OCI-LY7 (cell line): ENCODE results near the gene LYVE1. TPM values are rescaled to one million over a fixed set of nuclear protein-coding genes. Genes with fewer than 3 reads are reported as not detected.

ENCODE experiments used
- BruUV-seq: library from RNA; stranded (reverse); fragments of 400-500 nt; replicated peaks from 2 replicates; lab custom pipeline; 2021; lab: Mats Ljungman, UMichigan
- CTCF ChIA-PET: fragments of 300-600 bp; sonication (Branson Sonifier 250); formaldehyde crosslinking; loops from one replicate; lab custom pipeline; 2022; ENCODE audit warnings: antibody characterized with exemption; ENCODE audit not compliant: unreplicated experiment; lab: Charles Lee
- POLR2A ChIA-PET: fragments of 300-600 bp; sonication (Branson Sonifier 250); formaldehyde crosslinking; loops from one replicate; lab custom pipeline; 2022; ENCODE audit warnings: antibody characterized with exemption; lab: Charles Lee
- DNase-seq: peaks from one replicate; pipeline ENCODE4 v3.0.0-alpha.2; 2015; ENCODE audit warnings: low spot score
- H2AFZ ChIP-seq: fragments of 200-600 bp; sonication (generic), shearing (Covaris generic); 2 replicates; pipeline ENCODE4 v1.6.1; 2014; ENCODE audit warnings: mild to moderate bottlenecking, antibody characterized with exemption, low read length, moderate library complexity
- H3K27ac ChIP-seq: fragments of 200-600 bp; sonication (generic); 2 replicates; pipeline ENCODE4 v1.5.1; 2014; ENCODE audit warnings: mixed run types, low read depth, mild to moderate bottlenecking, moderate library complexity, low read length, inconsistent platforms; ENCODE audit not compliant: poor library complexity, severe bottlenecking
- H3K36me3 ChIP-seq: fragments of 200-600 bp; sonication (generic); 2 replicates; pipeline ENCODE4 v1.6.1; 2014; ENCODE audit warnings: mild to moderate bottlenecking, antibody characterized with exemption, low read length, moderate library complexity, mixed read lengths; ENCODE audit not compliant: insufficient read depth
- H3K4me1 ChIP-seq: fragments of 200-600 bp; sonication (generic); 2 replicates; pipeline ENCODE4 v1.5.1; 2014; ENCODE audit warnings: mild to moderate bottlenecking, low read length; ENCODE audit not compliant: insufficient read depth, poor library complexity, severe bottlenecking
- H3K4me2 ChIP-seq: fragments of 200-600 bp; sonication (generic); 2 replicates; pipeline ENCODE4 v1.6.1; 2014; ENCODE audit warnings: mild to moderate bottlenecking, low read length
- H3K4me3 ChIP-seq: fragments of 200-600 bp; sonication (generic); 2 replicates; pipeline ENCODE4 v1.5.1; 2014; ENCODE audit warnings: mild to moderate bottlenecking, low read depth, low read length; ENCODE audit not compliant: poor library complexity, severe bottlenecking
- H3K79me2 ChIP-seq: fragments of 200-600 bp; sonication (generic); 2 replicates; pipeline ENCODE4 v1.6.1; 2016; ENCODE audit warnings: low read depth, mild to moderate bottlenecking, low read length, moderate library complexity, mixed read lengths; ENCODE audit not compliant: insufficient read depth
- H3K9me2 ChIP-seq: fragments of 200-600 bp; sonication (generic); 2 replicates; pipeline ENCODE4 v1.6.1; 2016; ENCODE audit warnings: mild to moderate bottlenecking, low read length, mixed read lengths; ENCODE audit not compliant: insufficient read depth
- H3K9me3 ChIP-seq: fragments of 200-600 bp; sonication (generic); 2 replicates; pipeline ENCODE4 v1.6.1; 2014; ENCODE audit warnings: mild to moderate bottlenecking, mixed run types, low read length, mixed read lengths
- H4K20me1 ChIP-seq: fragments of 200-600 bp; sonication (generic); 2 replicates; pipeline ENCODE4 v1.6.1; 2014; ENCODE audit warnings: mild to moderate bottlenecking, antibody characterized with exemption, low read length, moderate library complexity, mixed read lengths; ENCODE audit not compliant: insufficient read depth
- EZH2phosphoT487 ChIP-seq: fragments of 200-600 bp; sonication (generic); IDR thresholded peaks from 2 replicates; pipeline ENCODE4 v1.6.1; 2018; ENCODE audit warnings: low read depth, borderline replicate concordance, mild to moderate bottlenecking, mixed run types, antibody characterized with exemption, low read length, moderate library complexity, mixed read lengths
- intact Hi-C: fragments of 100-400 bp; cut with micrococcal nuclease; formaldehyde crosslinking; loops from one replicate; pipeline ENCODE4 v1.10.0; 2022; ENCODE audit not compliant: unreplicated experiment
- total RNA-seq, 2 experiments: library from RNA; depleted of rRNA in 1 of 2; stranded (reverse); fragments of >200 nt in 1 of 2; shearing (Covaris generic) in 1 of 2; gene quantifications; 2 replicates each; pipeline ENCODE4 v1.2.3, GENCODE V29; 2014 to 2022
- TF ChIP-seq, protein P1 (sequence below): fragments of 200-600 bp; sonication (generic); conservative IDR thresholded peaks from 2 replicates; pipeline ENCODE4 v1.5.1; 2014; ENCODE audit warnings: mild to moderate bottlenecking, antibody characterized with exemption, low read length, moderate library complexity, mixed read lengths

Gene LYVE1
- total RNA-seq, 2 experiments from 2014 or later: not detected

DNA sequence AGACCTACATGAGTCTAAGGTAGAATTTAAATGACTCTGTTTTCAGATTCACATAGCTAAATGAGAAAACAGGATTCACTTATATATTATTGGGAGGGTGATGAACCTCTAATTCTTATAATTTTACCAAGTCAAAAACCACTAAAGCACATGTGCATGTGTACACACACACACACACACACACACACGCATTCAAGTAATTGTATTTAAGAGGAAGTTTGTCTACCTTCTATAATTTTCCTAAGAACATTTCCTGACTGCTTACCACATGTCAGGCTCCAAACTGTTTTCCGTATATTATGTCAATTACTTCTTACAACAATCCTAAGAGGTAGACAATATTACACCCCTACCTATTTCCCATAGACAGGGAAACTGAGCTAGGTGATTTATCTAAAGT lies 34.1 kb downstream of the LYVE1 start:
- H3K27ac ChIP-seq: no peak overlapping the region
- DNase-seq: no peak
- H3K4me3 ChIP-seq: no peak overlapping the region
- intact Hi-C loops: no loop called here
- H3K36me3 ChIP-seq: peaks cover 13% of the 10 kb centered on the region; the same call in 1 of the 2 replicates
- H3K9me2 ChIP-seq: no peaks in the 10 kb centered on the region
- H2AFZ ChIP-seq: no peak overlapping the region
- no peaks in the 10 kb centered on the region for H3K9me3 ChIP-seq
- H4K20me1 ChIP-seq: no peaks in the 10 kb centered on the region
- no peak overlapping the region for H3K4me2 ChIP-seq
- TF ChIP-seq EZH2phosphoT487: no peak
- TF ChIP-seq, protein P1, sequence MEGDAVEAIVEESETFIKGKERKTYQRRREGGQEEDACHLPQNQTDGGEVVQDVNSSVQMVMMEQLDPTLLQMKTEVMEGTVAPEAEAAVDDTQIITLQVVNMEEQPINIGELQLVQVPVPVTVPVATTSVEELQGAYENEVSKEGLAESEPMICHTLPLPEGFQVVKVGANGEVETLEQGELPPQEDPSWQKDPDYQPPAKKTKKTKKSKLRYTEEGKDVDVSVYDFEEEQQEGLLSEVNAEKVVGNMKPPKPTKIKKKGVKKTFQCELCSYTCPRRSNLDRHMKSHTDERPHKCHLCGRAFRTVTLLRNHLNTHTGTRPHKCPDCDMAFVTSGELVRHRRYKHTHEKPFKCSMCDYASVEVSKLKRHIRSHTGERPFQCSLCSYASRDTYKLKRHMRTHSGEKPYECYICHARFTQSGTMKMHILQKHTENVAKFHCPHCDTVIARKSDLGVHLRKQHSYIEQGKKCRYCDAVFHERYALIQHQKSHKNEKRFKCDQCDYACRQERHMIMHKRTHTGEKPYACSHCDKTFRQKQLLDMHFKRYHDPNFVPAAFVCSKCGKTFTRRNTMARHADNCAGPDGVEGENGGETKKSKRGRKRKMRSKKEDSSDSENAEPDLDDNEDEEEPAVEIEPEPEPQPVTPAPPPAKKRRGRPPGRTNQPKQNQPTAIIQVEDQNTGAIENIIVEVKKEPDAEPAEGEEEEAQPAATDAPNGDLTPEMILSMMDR: no peak
- POLR2A ChIA-PET: interaction anchor here (0.7 to 1.6 kb wide), 4 partner anchors 18 to 175 kb away, joined by 3 to 6 read pairs (median 4); no protein-coding TSS in a partner anchor
- H3K4me1 ChIP-seq: no peaks in the 10 kb centered on the region
- no TSS peak for BruUV-seq
- CTCF ChIA-PET: interaction anchor here (1.4 kb wide), 1 partner anchor 14 kb away, joined by 3 read pairs; no protein-coding TSS in a partner anchor
- H3K79me2 ChIP-seq: no peaks in the 10 kb centered on the region

DNA sequence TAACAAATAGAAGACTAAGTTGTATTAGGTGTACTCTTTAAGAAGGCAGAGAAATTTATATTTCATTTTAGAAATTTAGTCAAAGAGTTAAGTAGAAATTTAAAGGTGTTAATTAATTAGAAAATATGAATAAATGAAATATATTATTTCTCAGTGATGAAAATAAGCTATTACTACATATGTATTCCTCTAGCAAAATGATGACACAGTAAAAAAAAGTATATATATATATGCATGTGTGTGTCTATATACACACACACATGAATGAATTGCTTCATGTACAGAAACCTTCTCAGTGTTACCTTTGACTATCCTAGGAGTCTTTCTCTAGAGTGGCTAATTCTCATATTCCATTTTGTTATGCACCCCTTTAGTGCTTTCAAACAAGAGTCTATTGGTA lies 35.1 kb downstream of the LYVE1 start:
- BruUV-seq: no TSS peak
- Histone ChIP-seq H3K4me1 (no peaks in the 10 kb centered on the region), H3K9me2 (no peaks in the 10 kb centered on the region), H3K27ac (no peak overlapping the region), H4K20me1 (no peaks in the 10 kb centered on the region), H3K9me3 (no peaks in the 10 kb centered on the region), H3K79me2 (no peaks in the 10 kb centered on the region), H3K4me2 (no peak overlapping the region), H2AFZ (no peak overlapping the region), H3K36me3 (peaks cover 16% of the 10 kb centered on the region; the same call in 1 of the 2 replicates), H3K4me3 (no peak overlapping the region)
- intact Hi-C loops: no loop called here
- POLR2A ChIA-PET: interaction anchor here (0.7 to 0.8 kb wide), 2 partner anchors 106 to 120 kb away, joined by 3 read pairs; no protein-coding TSS in a partner anchor
- CTCF ChIA-PET: no interaction called here
- DNase-seq: no peak
- TF ChIP-seq, protein P1: no peak
- no peak for TF ChIP-seq EZH2phosphoT487

DNA sequence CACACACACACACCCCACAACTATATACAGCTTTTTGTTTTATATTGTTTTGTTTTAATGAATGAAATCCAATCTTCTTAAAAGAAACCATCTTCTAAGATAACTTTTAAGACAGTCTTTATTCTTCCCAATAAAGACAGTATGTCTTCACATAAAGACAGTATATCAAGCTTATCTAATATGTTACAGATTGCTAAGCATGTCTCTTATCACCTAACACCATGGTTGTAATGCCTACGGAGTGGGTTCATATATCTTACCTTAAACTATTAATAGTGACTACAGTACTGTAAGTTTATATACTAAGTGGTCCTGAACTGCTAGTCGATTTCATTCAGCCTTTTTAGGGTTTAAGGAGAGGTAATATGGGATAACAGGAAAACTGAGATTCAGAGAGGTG lies 35.9 kb downstream of the LYVE1 start:
- H3K79me2 ChIP-seq: no peaks in the 10 kb centered on the region
- intact Hi-C loops: no loop called here
- no peak overlapping the region for H3K4me3 ChIP-seq
- H3K9me3 ChIP-seq: no peaks in the 10 kb centered on the region
- no peak for TF ChIP-seq EZH2phosphoT487
- TF ChIP-seq, protein P1: no peak
- H4K20me1 ChIP-seq: no peaks in the 10 kb centered on the region
- H3K9me2 ChIP-seq: no peaks in the 10 kb centered on the region
- DNase-seq: no peak
- H3K27ac ChIP-seq: no peak overlapping the region
- ChIA-PET CTCF (no interaction called here), POLR2A (interaction anchor here (1.6 to 2.3 kb wide), 2 partner anchors 8 to 15 kb away, joined by 7 to 8 read pairs; partner anchors contain the start of gene RNF141)
- no peaks in the 10 kb centered on the region for H3K4me1 ChIP-seq
- no peak overlapping the region for H3K4me2 ChIP-seq
- BruUV-seq: no TSS peak
- no peak overlapping the region for H2AFZ ChIP-seq
- peaks cover 16% of the 10 kb centered on the region; the same call in 1 of the 2 replicates for H3K36me3 ChIP-seq
